ENCODE results near the gene KIZ. TPM values are rescaled to one million over a fixed set of nuclear protein-coding genes. Genes with fewer than 3 reads are reported as not detected.
A peak's percentile ranks its signal among the peaks of the same experiment; 100 is the strongest.

KIZ gene
- total RNA-seq, 4 donors from 2014 or later, result 46.7 to 73.0 (median 48.6) TPM

GRCh38 chr20:21175433-21175832, 49.6 kb downstream of the KIZ start:
- intact Hi-C loops (cut with DNase I), result no loop called here

GRCh38 chr20:21177767-21178166, 51.9 kb downstream of the KIZ start:
- intact Hi-C loops (cut with DNase I), result no loop called here
- WGBS, 2 donors, result 97% methylated on average over 2 of the region's 2 CpGs
- Histone ChIP-seq H3K36me3 (no peaks in the 10 kb centered on the region), H3K4me1 (peaks cover 23 to 28% of the 10 kb centered on the region in 2 donors), H3K27me3 (no peaks in the 10 kb centered on the region), H3K9me3 (no peaks in the 10 kb centered on the region), H3K27ac (no peak overlapping the region), H3K4me3 (replicated peaks in 1 of 3) (no peak overlapping the region)
- no peak for DNase-seq
- TF ChIP-seq POLR2A (IDR thresholded peaks at IDR 0.05) (no peak), CTCF (IDR thresholded peaks at IDR 0.05) (no peak)

More at GRCh38 chr20:21175433-21175832, 49.6 kb downstream of the KIZ start:
- Histone ChIP-seq H3K27ac (peak overlapping the region in 2 of 3 donors; percentile 59 to 62), H3K9me3 (no peaks in the 10 kb centered on the region), H3K36me3 (no peaks in the 10 kb centered on the region), H3K27me3 (no peaks in the 10 kb centered on the region), H3K4me1 (peaks cover 21% of the 10 kb centered on the region in 2 donors), H3K4me3 (replicated peaks in 1 of 3) (no peak overlapping the region)
- DNase-seq, result no peak
- TF ChIP-seq CTCF (IDR thresholded peaks at IDR 0.05), result no peak
- TF ChIP-seq POLR2A (IDR thresholded peaks at IDR 0.05), result no peak

GRCh38 chr20:21179757-21180156, 53.9 kb downstream of the KIZ start:
- Histone ChIP-seq H3K27ac (peak overlapping the region in 1 of 3 donors; percentile 30), H3K4me3 (replicated peaks in 1 of 3) (no peak overlapping the region), H3K36me3 (no peaks in the 10 kb centered on the region), H3K27me3 (no peaks in the 10 kb centered on the region), H3K4me1 (peaks cover 19 to 20% of the 10 kb centered on the region in 2 donors), H3K9me3 (no peaks in the 10 kb centered on the region)
- DNase-seq, result no peak
- intact Hi-C loops (cut with DNase I), result no loop called here
- 59 to 62% methylated on average over 2 of the region's 2 CpGs for WGBS, 2 donors
- TF ChIP-seq POLR2A (IDR thresholded peaks at IDR 0.05), result no peak
- no peak for TF ChIP-seq CTCF (IDR thresholded peaks at IDR 0.05)

- WGBS, 2 donors, result 72 to 74% methylated on average over 6 of the region's 6 CpGs
- Histone ChIP-seq H3K36me3 (no peaks in the 10 kb centered on the region), H3K4me1 (peaks cover 16 to 19% of the 10 kb centered on the region in 2 donors), H3K9me3 (no peaks in the 10 kb centered on the region), H3K27ac (peak overlapping the region in 1 of 3 donors; percentile 30), H3K4me3 (replicated peaks in 1 of 3) (no peak overlapping the region), H3K27me3 (no peaks in the 10 kb centered on the region)
- DNase-seq, result no peak
- TF ChIP-seq CTCF (IDR thresholded peaks at IDR 0.05) (no peak), POLR2A (IDR thresholded peaks at IDR 0.05) (no peak)
- intact Hi-C loops (cut with DNase I), result no loop called here
These were observed 54.4 kb downstream of the KIZ start for GRCh38 chr20:21180248-21180647.

GRCh38 chr20:21181028-21181427, 55.1 kb downstream of the KIZ start:
- intact Hi-C loops (cut with DNase I), result no loop called here
- no peak overlapping the region for H3K27ac ChIP-seq

More at GRCh38 chr20:21181028-21181427, 55.1 kb downstream of the KIZ start:
- Histone ChIP-seq H3K36me3 (no peaks in the 10 kb centered on the region), H3K9me3 (no peaks in the 10 kb centered on the region), H3K27me3 (no peaks in the 10 kb centered on the region), H3K4me1 (peaks cover 16 to 19% of the 10 kb centered on the region in 2 donors), H3K4me3 (replicated peaks in 1 of 3) (no peak overlapping the region)
- TF ChIP-seq POLR2A (IDR thresholded peaks at IDR 0.05) (no peak), CTCF (IDR thresholded peaks at IDR 0.05) (no peak)
- 94% methylated on average over 3 of the region's 3 CpGs for WGBS, 2 donors
- DNase-seq, result no peak
